DMS153 (cell line): ENCODE data around the gene DNMBP.
"Not testable (repeated sequence)": the region's sequence is repeated elsewhere in the genome, so short reads cannot be mapped to it uniquely, and the experiment has no call there.

Experiments used
- DNase-seq: peaks from one replicate; lab custom pipeline; 2025; lab: John Stamatoyannopoulos, UW

Gene DNMBP

GRCh38 chr10:99945263-99945662, 64.5 kb downstream of the DNMBP start:
- DNase-seq, result no peak

- DNase-seq, result no peak
These were observed 64.9 kb downstream of the DNMBP start for GRCh38 chr10:99944860-99945259.

- DNase-seq, result no peak
These were observed 65.8 kb downstream of the DNMBP start for GRCh38 chr10:99943908-99944307.

- DNase-seq, result no peak
These were observed 67.6 kb downstream of the DNMBP start for GRCh38 chr10:99941942-99942820.

- no peak for DNase-seq
These were observed 71.2 kb downstream of the DNMBP start for GRCh38 chr10:99938563-99938962.

- no peak for DNase-seq
These were observed 72.1 kb downstream of the DNMBP start for GRCh38 chr10:99937630-99938029.

GRCh38 chr10:99932203-99932957, 77.4 kb downstream of the DNMBP start:
- DNase-seq, result not testable (repeated sequence)

GRCh38 chr10:99930731-99931550, 78.8 kb downstream of the DNMBP start:
- peak; percentile 55 for DNase-seq

- DNase-seq, result no peak
These were observed 80.4 kb downstream of the DNMBP start for GRCh38 chr10:99929360-99929759.

- DNase-seq, result no peak
These were observed 81.9 kb downstream of the DNMBP start for GRCh38 chr10:99927721-99928280.

GRCh38 chr10:99926925-99927720, 82.6 kb downstream of the DNMBP start:
- no peak for DNase-seq

GRCh38 chr10:99924451-99925255, 85.1 kb downstream of the DNMBP start:
- DNase-seq, result no peak

GRCh38 chr10:99921948-99922347, 87.8 kb downstream of the DNMBP start:
- DNase-seq, result no peak

GRCh38 chr10:99920901-99921300, 88.8 kb downstream of the DNMBP start:
- DNase-seq, result no peak

GRCh38 chr10:99920486-99920885, 89.3 kb downstream of the DNMBP start:
- DNase-seq, result no peak

GRCh38 chr10:99917963-99918825, 91.6 kb downstream of the DNMBP start:
- no peak for DNase-seq

GRCh38 chr10:99916776-99917175, 93.0 kb downstream of the DNMBP start:
- no peak for DNase-seq

GRCh38 chr10:99915414-99915813, 94.3 kb downstream of the DNMBP start:
- DNase-seq, result no peak

GRCh38 chr10:99914236-99914635, 95.5 kb downstream of the DNMBP start:
- no peak for DNase-seq
